K562 (cell line): ENCODE data around the gene LEMD1. TPM values are rescaled to one million over a fixed set of nuclear protein-coding genes. Genes with fewer than 3 reads are reported as not detected.
A peak's percentile ranks its signal among the peaks of the same experiment; 100 is the strongest.

Source experiments
- ATAC-seq: fragments of 200-7000 bp; cut with Tn5 transposase; 3 replicates; pipeline ENCODE4 v1.9.1; 2020; ENCODE audit warnings: moderate library complexity
- BruUV-seq: library from RNA; stranded (reverse); fragments of 400-500 nt; replicated peaks from 2 replicates; lab custom pipeline; 2021; lab: Mats Ljungman, UMichigan
- CTCF ChIA-PET: fragments of 300-600 bp; formaldehyde crosslinking; extraction: SDS; loops from one replicate; lab custom pipeline; 2021; ENCODE audit warnings: low intra/inter-chr PET ratio; lab: Yijun Ruan, JAX
- POLR2A ChIA-PET: fragments of 300-600, 350-650 bp; sonication (Branson Sonifier 250); formaldehyde crosslinking; extraction: SDS; loops from one replicate; lab custom pipeline; 2021; ENCODE audit warnings: antibody characterized with exemption, inconsistent platforms; lab: Yijun Ruan, JAX
- DNase-seq, 4 experiments: peaks; one replicate each; pipeline versions ENCODE4 v3.0.0 to v3.0.0-alpha.2; 2011 to 2018; ENCODE audit warnings: low spot score in 3 of 4, mixed read lengths in 3 of 4; ENCODE audit errors: extremely low read depth in 1 of 4
- FAIRE-seq: peaks from 2 replicates; lab custom pipeline; 2011; peaks lifted over from hg19 to GRCh38; lab: Jason Lieb, UNC
- H2AFZ ChIP-seq: 2 replicates; pipeline ENCODE4 v1.6.0; 2011; ENCODE audit warnings: low read depth, low read length, control low read depth, inconsistent platforms
- H3K27ac ChIP-seq: fragments of 200-600 bp; 3 replicates; pipeline ENCODE4 v1.8.0; 2011; ENCODE audit warnings: low read depth, mild to moderate bottlenecking, control low read depth, inconsistent platforms, low read length, moderate library complexity, mixed read lengths; ENCODE audit errors: extremely low read depth
- H3K27me3 ChIP-seq, 2 experiments: fragments of 300-600 bp in 1 of 2; 2 replicates in 1 of 2; 3 replicates in 1 of 2; pipeline versions ENCODE4 v1.6.0 to v1.8.0; 2011; ENCODE audit warnings: inconsistent platforms in 2 of 2, low read length in 2 of 2, mild to moderate bottlenecking in 1 of 2, mixed read lengths in 1 of 2, moderate library complexity in 1 of 2; ENCODE audit not compliant: control insufficient read depth in 2 of 2, insufficient read depth in 2 of 2
- H3K36me3 ChIP-seq: fragments of 300-600 bp; 3 replicates; pipeline ENCODE4 v1.8.0; 2011; ENCODE audit warnings: mild to moderate bottlenecking, low read length, inconsistent platforms; ENCODE audit not compliant: control insufficient read depth, insufficient read depth
- H3K4me1 ChIP-seq, 2 experiments: fragments of 200-600 bp in 1 of 2; replicated peaks in 1 of 2; 2 replicates in 1 of 2; 3 replicates in 1 of 2; pipeline versions ENCODE4 v1.5.1 to v1.8.0; 2011; ENCODE audit warnings: inconsistent platforms in 2 of 2, low read length in 2 of 2, mild to moderate bottlenecking in 1 of 2, mixed read lengths in 1 of 2, moderate library complexity in 1 of 2; ENCODE audit not compliant: control insufficient read depth in 2 of 2, insufficient read depth in 2 of 2
- H3K4me2 ChIP-seq: 2 replicates; pipeline ENCODE4 v1.6.1; 2011; ENCODE audit warnings: low read length, control low read depth, inconsistent platforms, mixed read lengths; ENCODE audit not compliant: insufficient read depth
- H3K4me3 ChIP-seq: fragments of 200-600 bp; sonication (generic), shearing (Covaris generic); 2 replicates; pipeline ENCODE4 v1.5.1; 2016; ENCODE audit warnings: control low read depth, inconsistent platforms
- H3K79me2 ChIP-seq: fragments of 200-600 bp; 3 replicates; pipeline ENCODE4 v1.8.0; 2011; ENCODE audit warnings: low read length, inconsistent platforms; ENCODE audit not compliant: control insufficient read depth, insufficient read depth
- H3K9ac ChIP-seq, 2 experiments: 2 replicates each; pipeline versions ENCODE4 v1.6.0 to v1.6.1; 2011; ENCODE audit warnings: low read depth in 2 of 2, low read length in 2 of 2, control low read depth in 1 of 2, inconsistent platforms in 1 of 2, mild to moderate bottlenecking in 1 of 2, mixed read lengths in 1 of 2; ENCODE audit not compliant: insufficient read depth in 1 of 2
- H3K9me1 ChIP-seq: one replicate; pipeline ENCODE4 v1.6.0; 2011; ENCODE audit warnings: inconsistent platforms, mild to moderate bottlenecking, low read length, moderate library complexity; ENCODE audit not compliant: control insufficient read depth, insufficient read depth
- H3K9me3 ChIP-seq: replicated peaks from 2 replicates; pipeline ENCODE4 v1.5.1; 2011; ENCODE audit warnings: low read depth, low read length, inconsistent platforms; ENCODE audit not compliant: control insufficient read depth, insufficient read depth
- H4K20me1 ChIP-seq: replicated peaks from 2 replicates; pipeline ENCODE4 v1.6.1; 2011; ENCODE audit warnings: low read length, inconsistent platforms, mixed read lengths; ENCODE audit not compliant: control insufficient read depth, insufficient read depth
- CXXC5 ChIP-seq: fragments of 250-450 bp; sonication (Bioruptor Pico); IDR thresholded peaks from 2 replicates; pipeline ENCODE4 v1.8.0; 2022; ENCODE audit warnings: inconsistent platforms, mild to moderate bottlenecking, moderate library complexity
- E2F6 ChIP-seq, 2 experiments: IDR thresholded peaks; 2 replicates each; pipeline ENCODE4 v1.6.1; 2011; ENCODE audit warnings: borderline replicate concordance in 1 of 2, control low read depth in 1 of 2, low read depth in 1 of 2, low read length in 1 of 2, mild to moderate bottlenecking in 1 of 2, mixed read lengths in 1 of 2, moderate library complexity in 1 of 2; ENCODE audit not compliant: insufficient read depth in 1 of 2, insufficient read length in 1 of 2, poor library complexity in 1 of 2, severe bottlenecking in 1 of 2; ENCODE audit errors: extremely low read depth in 1 of 2
- HINFP ChIP-seq: fragments of 450-650 bp; conservative IDR thresholded peaks from 2 replicates; pipeline ENCODE4 v1.6.1; 2016; ENCODE audit warnings: missing genetic modification characterization, low read depth, mild to moderate bottlenecking, control low read depth, missing compliant biosample characterization
- L3MBTL2 ChIP-seq: fragments of 450-650 bp; IDR thresholded peaks from 2 replicates; pipeline ENCODE4 v1.6.1; 2016; ENCODE audit warnings: mild to moderate bottlenecking, moderate library complexity
- MNT ChIP-seq, 2 experiments: fragments of 450-650 bp; conservative IDR thresholded peaks; 2 replicates each; pipeline ENCODE4 v1.6.1; 2017; ENCODE audit warnings: mild to moderate bottlenecking in 2 of 2, moderate library complexity in 2 of 2
- NELFE ChIP-seq: IDR thresholded peaks from 2 replicates; pipeline ENCODE4 v1.6.1; 2011; ENCODE audit warnings: mild to moderate bottlenecking; ENCODE audit not compliant: insufficient read depth, insufficient read length
- SFPQ ChIP-seq: fragments of 200-400 bp; formaldehyde crosslinking; IDR thresholded peaks from 2 replicates; pipeline ENCODE4 v1.6.1; 2017; ENCODE audit warnings: mild to moderate bottlenecking, low read depth, low read length, moderate library complexity
- TCFL5 ChIP-seq: fragments of 250-450 bp; sonication (Bioruptor Pico); conservative IDR thresholded peaks from 2 replicates; pipeline ENCODE4 v1.6.1; 2021; ENCODE audit warnings: mild to moderate bottlenecking, moderate library complexity, matching md5 sums
- ZSCAN32 ChIP-seq: fragments of 450-650 bp; formaldehyde crosslinking; IDR thresholded peaks from 2 replicates; pipeline ENCODE4 v1.4.0; 2020; ENCODE audit warnings: mild to moderate bottlenecking, moderate library complexity
- WGBS: fragments of 100-300 bp; shearing (Covaris generic); methylation state at CpG from one replicate; pipeline ENCODE4 v1.1.6; 2016; ENCODE audit warnings: low coverage, mixed read lengths; ENCODE audit not compliant: insufficient coverage; ENCODE audit errors: missing lambda C conversion rate; 5-methylcytosine and 5-hydroxymethylcytosine counted together
- in situ Hi-C: fragments of 300-500 bp; cut with MboI; formaldehyde crosslinking; loops from 4 replicates; pipeline ENCODE4 v1.15.0; 2018; ENCODE audit warnings: inconsistent platforms, mixed read lengths
- intact Hi-C: fragments of 100-400 bp; cut with micrococcal nuclease; formaldehyde crosslinking; loops from 2 replicates; pipeline ENCODE4 v1.14.2; 2022
- polyA plus RNA-seq, 8 experiments: library from polyadenylated mRNA; depleted of rRNA in 4 of 8; stranded (reverse) in 5 of 8; unstranded in 3 of 8; fragments of >200 nt; fragmentation: Nextera tagmentation in 2 of 8; fragmentation: Illumina TruSeq in 1 of 8; extraction: Ambion mirVana in 2 of 8; extraction: Trizol in 1 of 8; gene quantifications; 2 replicates each; pipeline versions ENCODE4 v1.2.1 to v1.2.3, GENCODE V29; 2011 to 2014; ENCODE audit warnings: inconsistent platforms in 1 of 8, missing spikeins in 1 of 8
- total RNA-seq, 7 experiments: library from RNA; depleted of rRNA in 6 of 7; stranded (reverse); fragments of >200 nt in 6 of 7; fragmentation: Illumina TruSeq in 2 of 7; extraction: Trizol in 2 of 7; gene quantifications; 2 replicates each; pipeline versions ENCODE4 v1.2.1 to v1.2.3, GENCODE V29; 2011 to 2021; ENCODE audit warnings: low replicate concordance in 1 of 7
- TF ChIP-seq, protein P1 (sequence below), 3 experiments: fragments of 200-800 bp in 1 of 3; sonication (Bioruptor generic) in 1 of 3; sonication (generic) in 1 of 3; formaldehyde crosslinking in 1 of 3; IDR thresholded peaks; 2 replicates each; pipeline versions ENCODE4 v1.6.1 to v1.8.0; 2016 to 2022; ENCODE audit warnings: mild to moderate bottlenecking in 2 of 3, missing compliant biosample characterization in 2 of 3, missing genetic modification characterization in 2 of 3, missing genetic modification reagents in 1 of 3

LEMD1 gene
- total and polyA plus RNA-seq, 9 of the 15 experiments (the other 6 are each of a cell fraction or from before 2014, with no cell fraction given) = 0.11 to 2.4 (median 0.57) TPM; not detected in 1

GRCh38 chr1:205456868-205457745, 35.3 kb upstream of the LEMD1 start:
- no peak for FAIRE-seq
- H3K27ac ChIP-seq = no peak overlapping the region
- H3K36me3 ChIP-seq = no peaks in the 10 kb centered on the region
- H3K4me3 ChIP-seq = no peak overlapping the region
- in situ Hi-C loops = no loop called here
- H3K4me2 ChIP-seq = no peak overlapping the region
- H3K4me1 ChIP-seq = peaks cover 0 to 16% of the 10 kb centered on the region in 2 experiments; a peak in 3 of 5 replicates
- no peak overlapping the region for H3K9ac ChIP-seq
- H3K9me3 ChIP-seq = no peaks in the 10 kb centered on the region
- intact Hi-C loops = no loop called here
- peak overlapping the region; percentile 27; the same call in 1 of the 2 replicates for H2AFZ ChIP-seq
- no TSS peak for BruUV-seq
- DNase-seq = peak in 3 of 4 experiments; percentile 42 to 56 (median 53)
- peaks cover 38 to 67% of the 10 kb centered on the region in 2 experiments for H3K27me3 ChIP-seq
- ATAC-seq = peak; percentile 26; the same call in 2 of the 3 replicates
- no peaks in the 10 kb centered on the region for H3K79me2 ChIP-seq
- peaks cover 5% of the 10 kb centered on the region; the same call in 1 of the 2 replicates for H4K20me1 ChIP-seq
- WGBS = 2% methylated on average over 41 of the region's 74 CpGs
- CTCF ChIA-PET = interaction anchor here (0.5 kb wide), 1 partner anchor 64 kb away, joined by 4 read pairs; no protein-coding TSS in a partner anchor
- H3K9me1 ChIP-seq = no peaks in the 10 kb centered on the region
- POLR2A ChIA-PET = interaction anchor here (0.6 kb wide), 1 partner anchor 91 kb away, joined by 3 read pairs; no protein-coding TSS in a partner anchor
- no peak for TF ChIP-seq TCFL5 (CRISPR knock-in tag)
- TF ChIP-seq, protein P1, sequence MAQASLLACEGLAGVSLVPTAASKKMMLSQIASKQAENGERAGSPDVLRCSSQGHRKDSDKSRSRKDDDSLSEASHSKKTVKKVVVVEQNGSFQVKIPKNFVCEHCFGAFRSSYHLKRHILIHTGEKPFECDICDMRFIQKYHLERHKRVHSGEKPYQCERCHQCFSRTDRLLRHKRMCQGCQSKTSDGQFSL (CRISPR knock-in tag; IDR thresholded peaks at IDR 0.05) = no peak
- TF ChIP-seq, protein P1 (tag; IDR thresholded peaks at IDR 0.05) = peak in 1 of 2 experiments; percentile 65; a peak in 1 of 4 replicates
- TF ChIP-seq L3MBTL2 = 0 out of 2 replicates have a peak, but pooled peaks have one; percentile 15
- no peak for TF ChIP-seq MNT (conservative IDR thresholded peaks at IDR 0.05)
- no peak for TF ChIP-seq ZSCAN32 (CRISPR knock-in tag)
- no peak for TF ChIP-seq SFPQ
- TF ChIP-seq E2F6 (IDR thresholded peaks at IDR 0.05; ENCODE audit: borderline replicate concordance in 1 of 2, extremely low read depth in 1 of 2, insufficient read depth in 1 of 2, insufficient read length in 1 of 2, low read depth in 1 of 2, low read length in 1 of 2, poor library complexity in 1 of 2, severe bottlenecking in 1 of 2) = peak in 1 of 2 experiments; percentile 86
- TF ChIP-seq HINFP = no peak
- TF ChIP-seq NELFE = no peak
- peak; percentile 32; the same call in 1 of the 2 replicates for TF ChIP-seq CXXC5 (CRISPR knock-in tag)
